ENCODE results near the gene FAM229A. TPM values are rescaled to one million over a fixed set of nuclear protein-coding genes. Genes with fewer than 3 reads are reported as not detected.

Gene FAM229A
- total and polyA plus RNA-seq, 9 of the 15 experiments (the other 6 are each of a cell fraction or from before 2014, with no cell fraction given), result 0.04 to 21.6 (median 7.4) TPM

DNA sequence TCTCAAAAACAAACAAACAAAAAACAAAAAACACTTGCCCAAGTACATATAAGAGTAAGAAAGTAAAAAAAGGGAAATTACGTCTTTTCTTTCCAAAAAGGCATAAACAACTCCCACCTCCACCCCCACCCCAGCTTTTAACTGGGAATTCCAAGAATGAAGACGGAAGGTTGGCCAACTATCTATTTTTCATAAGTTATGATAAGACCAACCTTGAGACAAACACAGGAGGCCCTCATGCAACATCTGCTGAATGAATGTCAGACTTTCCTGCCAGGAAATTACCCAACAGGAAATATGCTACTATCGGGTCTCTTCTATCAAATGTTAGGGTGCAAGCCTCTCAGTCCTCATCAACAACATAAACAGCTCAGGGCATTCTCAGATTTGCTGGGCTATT is 30.0 kb upstream of the FAM229A start (continued):
- TF ChIP-seq MNT (conservative IDR thresholded peaks at IDR 0.05) (0 out of 4 replicates have a peak, but pooled peaks of 1 of the 2 experiments have one; percentile 24), NEUROD1 (IDR thresholded peaks at IDR 0.05; ENCODE audit: borderline replicate concordance, low read depth, low read length, partially characterized antibody) (no peak), ETS2 (tag; IDR thresholded peaks at IDR 0.05; ENCODE audit: borderline replicate concordance, poor library complexity, severe bottlenecking) (no peak), ZNF561 (CRISPR knock-in tag; conservative IDR thresholded peaks at IDR 0.05) (no peak), ILF3 (IDR thresholded peaks at IDR 0.05; ENCODE audit: borderline replicate concordance) (no peak), POLR2H (tag; IDR thresholded peaks at IDR 0.05; ENCODE audit: low read depth) (peak; percentile 80), ETV1 (tag; conservative IDR thresholded peaks at IDR 0.05; ENCODE audit: low read depth) (peak; percentile 52), MLLT1 (IDR thresholded peaks at IDR 0.05) (no peak), POLR2B (IDR thresholded peaks at IDR 0.05; ENCODE audit: low read depth, partially characterized antibody) (no peak), MIER1 (IDR thresholded peaks at IDR 0.05; ENCODE audit: low read depth) (no peak), E2F3 (CRISPR knock-in tag; IDR thresholded peaks at IDR 0.05) (no peak), CBFA2T2 (conservative IDR thresholded peaks at IDR 0.05) (peak; percentile 21; the same call in 1 of the 2 replicates), HDAC2 (IDR thresholded peaks at IDR 0.05) (no peak), CSDE1 (IDR thresholded peaks at IDR 0.05) (no peak), FIP1L1 (IDR thresholded peaks at IDR 0.05; ENCODE audit: low read depth, low read length, poor library complexity, severe bottlenecking) (no peak), RNF219 (CRISPR knock-in tag; IDR thresholded peaks at IDR 0.05) (no peak), NELFE (IDR thresholded peaks at IDR 0.05; ENCODE audit: insufficient read depth, insufficient read length) (no peak), AFF1 (IDR thresholded peaks at IDR 0.05; ENCODE audit: low read depth in 1 of 2, partially characterized antibody in 2 of 2) (peak in 1 of 2 experiments; percentile 18)

All from K562 (cell line).